Activated CD4-positive, CD25-positive, alpha-beta regulatory T cell (primary cell): ENCODE measurements around the gene ZNF3.

Source experiments
- DNase-seq, 4 experiments: peaks; one replicate each; lab custom pipeline; 2025; lab: John Stamatoyannopoulos, UW

Gene ZNF3

GRCh38 chr7:100109521-100110163 is 28.1 kb upstream of the ZNF3 start:
- DNase-seq = no peak

- no peak for DNase-seq
These were observed 26.4 kb upstream of the ZNF3 start for GRCh38 chr7:100107890-100108289.

GRCh38 chr7:100107125-100107737 is 25.7 kb upstream of the ZNF3 start:
- DNase-seq = no peak

- DNase-seq = no peak
These were observed 25.1 kb upstream of the ZNF3 start for GRCh38 chr7:100106633-100107032.

GRCh38 chr7:100105534-100105933 is 24.0 kb upstream of the ZNF3 start:
- no peak for DNase-seq

- DNase-seq = no peak
These were observed 21.7 kb upstream of the ZNF3 start for GRCh38 chr7:100102950-100103840.

- peak; percentile 89 to 92 (median 90) for DNase-seq
These were observed 19.7 kb upstream of the ZNF3 start, which contains the start of the genes AP4M1 and MCM7 for GRCh38 chr7:100101016-100101862. TSS of gene AP4M1 (plus strand) at chr7:100101643. CDS start at chr7:100101715, 72 bp downstream. TSS of gene MCM7 (minus strand) at chr7:100101397. CDS start at chr7:100101294, 103 bp downstream.

- DNase-seq = peak; percentile 75 to 84 (median 80)
These were observed 19.0 kb upstream of the ZNF3 start for GRCh38 chr7:100100420-100101015.

- DNase-seq = no peak
These were observed 17.9 kb upstream of the ZNF3 start for GRCh38 chr7:100099452-100099851.

- no peak for DNase-seq
These were observed 17.4 kb upstream of the ZNF3 start for GRCh38 chr7:100098913-100099312.

- DNase-seq = no peak
These were observed 14.2 kb upstream of the ZNF3 start for GRCh38 chr7:100095704-100096103.

GRCh38 chr7:100095289-100095688 is 13.8 kb upstream of the ZNF3 start:
- DNase-seq = no peak

GRCh38 chr7:100093925-100094486 is 12.5 kb upstream of the ZNF3 start:
- no peak for DNase-seq

- no peak for DNase-seq
These were observed 12.0 kb upstream of the ZNF3 start for GRCh38 chr7:100093498-100093897.

GRCh38 chr7:100093054-100093453 is 11.5 kb upstream of the ZNF3 start:
- no peak for DNase-seq

GRCh38 chr7:100091411-100092181 is 10.1 kb upstream of the ZNF3 start:
- no peak for DNase-seq

- DNase-seq = no peak
These were observed 9.2 kb upstream of the ZNF3 start for GRCh38 chr7:100090527-100091410.

GRCh38 chr7:100089458-100090196 is 8.1 kb upstream of the ZNF3 start:
- no peak for DNase-seq
